Stomach (tissue), 9 donors: ENCODE data around the gene TSPAN15. TPM values are rescaled to one million over a fixed set of nuclear protein-coding genes. Genes with fewer than 3 reads are reported as not detected.

ENCODE experiments used
- DNase-seq, 2 donors: peaks; one replicate each; pipeline versions ENCODE4 v3.0.0 to v3.0.0-alpha.2; 2013 to 2019
- H3K27ac ChIP-seq, 5 donors: fragments of 200-600 bp in 4 of 5; sonication (generic) in 4 of 5; one replicate each; pipeline ENCODE4 v1.5.1; 2013 to 2019; ENCODE audit warnings: mild to moderate bottlenecking in 1 of 5, moderate library complexity in 1 of 5
- H3K27me3 ChIP-seq, 3 donors: fragments of 200-600 bp; sonication (generic); one replicate each; pipeline ENCODE4 v1.5.1; 2017 to 2019; ENCODE audit warnings: mixed run types in 1 of 3
- H3K36me3 ChIP-seq, 4 donors: fragments of 200-600 bp; sonication (generic); 1 replicate in 3 of 4; 2 replicates in 1 of 4; pipeline ENCODE4 v1.5.1; 2016 to 2019
- H3K4me1 ChIP-seq, 4 donors: fragments of 200-600 bp; sonication (generic); one replicate each; pipeline ENCODE4 v1.5.1; 2016 to 2019
- H3K4me3 ChIP-seq, 4 donors: fragments of 200-600 bp; sonication (generic) in 3 of 4; one replicate each; pipeline ENCODE4 v1.5.1; 2016 to 2019; ENCODE audit warnings: mild to moderate bottlenecking in 1 of 4
- H3K9me3 ChIP-seq, 4 donors: fragments of 200-600 bp; sonication (generic); one replicate each; pipeline ENCODE4 v1.5.1; 2016 to 2019
- CTCF ChIP-seq, 7 experiments: fragments of 450-650 bp in 4 of 7; fragments of 200-600 bp in 3 of 7; sonication (generic) in 3 of 7; IDR thresholded peaks; one replicate each; pipeline ENCODE4 v1.5.1; 2016 to 2019; ENCODE audit warnings: antibody characterized with exemption in 7 of 7, control low read depth in 2 of 7, mild to moderate bottlenecking in 1 of 7
- EP300 ChIP-seq: sonication (generic); formaldehyde crosslinking; IDR thresholded peaks from one replicate; pipeline ENCODE4 v1.6.1; 2017; ENCODE audit warnings: antibody characterized with exemption
- POLR2A ChIP-seq, 4 donors: fragments of 450-650 bp; IDR thresholded peaks; one replicate each; pipeline ENCODE4 v1.6.1; 2016; ENCODE audit warnings: antibody characterized with exemption in 4 of 4, control low read depth in 2 of 4, mild to moderate bottlenecking in 1 of 4, moderate library complexity in 1 of 4
- POLR2AphosphoS5 ChIP-seq, 3 donors: sonication (generic); formaldehyde crosslinking; IDR thresholded peaks; one replicate each; pipeline ENCODE4 v1.6.1; 2016; ENCODE audit warnings: antibody characterized with exemption in 3 of 3
- WGBS, 5 donors: extraction: QIAGEN DNeasy Blood & Tissue Kit in 3 of 5; methylation state at CpG; one replicate each; pipeline versions ENCODE4 v1.1.5 to v1.1.7; 2013 to 2018; 5-methylcytosine and 5-hydroxymethylcytosine counted together
- intact Hi-C: fragments of 100-400 bp; cut with DNase I; formaldehyde crosslinking; loops from one replicate; pipeline ENCODE4 v1.15.1; 2023; ENCODE audit warnings: low total_unique reads
- polyA plus RNA-seq, 3 donors: library from polyadenylated mRNA; stranded (reverse); fragments of 200-250 nt; gene quantifications; one replicate each; pipeline ENCODE4 v1.2.3, GENCODE V29; 2013
- total RNA-seq, 5 donors: library from RNA; depleted of rRNA; stranded (reverse); fragments of >200 nt; gene quantifications; one replicate each; pipeline versions ENCODE4 v1.1.0 to v1.2.3, GENCODE V29; 2014 to 2016
- donor health status: healthy with polysubstance abuse.
- donor health status: Bipolar disorder and iron deficiency.
- donor health status: healthy.

TSPAN15 gene
- total and polyA plus RNA-seq, 8 donors, result 23.5 to 153 (median 74.5) TPM

GRCh38 chr10:69406816-69407580 lies 44.3 kb upstream of the TSPAN15 start:
- Histone ChIP-seq H3K4me1 (peaks cover 19 to 71% (median 44%) of the 10 kb centered on the region in 4 donors), H3K4me3 (no peak overlapping the region), H3K27ac (peak overlapping the region in 4 of 5 donors; percentile 65 to 95 (median 90)), H3K27me3 (no peaks in the 10 kb centered on the region), H3K36me3 (peaks cover 8 to 40% (median 30%) of the 10 kb centered on the region in 4 donors), H3K9me3 (no peaks in the 10 kb centered on the region)
- TF ChIP-seq CTCF (IDR thresholded peaks at IDR 0.05) (no peak), POLR2AphosphoS5 (IDR thresholded peaks at IDR 0.05) (no peak), EP300 (no peak), POLR2A (IDR thresholded peaks at IDR 0.05) (no peak)
- intact Hi-C loops, result no loop called here
- 62 to 71% (median 70%) methylated on average over 5 to 6 of the region's 6 CpGs for WGBS, 5 donors
- no peak for DNase-seq

DNA sequence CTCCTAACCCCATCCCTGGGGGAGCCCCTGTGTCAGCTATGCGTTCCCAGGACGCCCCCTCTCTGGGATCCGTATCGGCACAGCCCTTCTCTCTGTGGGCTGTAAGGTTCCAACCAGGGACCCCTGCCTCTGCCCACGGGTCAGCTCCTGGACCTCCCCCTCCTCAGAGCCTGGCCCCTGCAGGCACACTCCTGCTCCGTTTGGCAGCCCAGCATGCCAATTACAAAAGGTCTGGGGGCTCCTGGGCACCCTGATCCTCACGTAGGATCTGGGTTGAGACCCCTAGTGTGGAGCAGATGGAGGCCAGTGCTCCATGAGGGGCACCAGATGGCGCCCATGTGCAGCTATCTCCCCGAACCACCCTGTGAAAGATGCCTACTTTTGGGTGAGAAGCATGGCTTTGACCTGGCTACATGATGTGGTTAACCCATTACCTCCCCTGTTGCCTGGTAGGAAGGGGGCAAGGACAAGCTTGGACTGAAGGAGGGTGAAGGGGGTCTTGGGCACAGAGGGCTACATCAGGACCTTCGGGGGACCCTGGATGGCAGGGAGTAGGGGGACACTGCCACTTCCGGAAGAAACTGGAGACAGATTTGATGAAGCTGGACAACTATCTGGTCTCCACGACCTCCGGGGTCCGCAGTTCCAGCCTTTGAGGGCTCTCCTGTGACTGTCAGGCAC lies 43.5 kb upstream of the TSPAN15 start:
- peak in 1 of 2 donors; percentile 65 for DNase-seq

GRCh38 chr10:69408318-69409175 lies 42.7 kb upstream of the TSPAN15 start:
- H3K27me3 ChIP-seq, result no peaks in the 10 kb centered on the region
- H3K4me1 ChIP-seq, result peaks cover 19 to 68% (median 44%) of the 10 kb centered on the region in 4 donors
- peaks cover 0 to 25% (median 18%) of the 10 kb centered on the region in 4 donors for H3K36me3 ChIP-seq
- WGBS, 5 donors, result 3 to 5% (median 4%) methylated on average over 34 to 58 of the region's 64 CpGs
- TF ChIP-seq POLR2AphosphoS5 (IDR thresholded peaks at IDR 0.05), result peak; percentile 80 to 89 (median 80)
- peak in 5 of 7 experiments; percentile 45 to 95 (median 73) for TF ChIP-seq CTCF (IDR thresholded peaks at IDR 0.05)
- TF ChIP-seq POLR2A (IDR thresholded peaks at IDR 0.05), result no peak
- TF ChIP-seq EP300, result no peak
- DNase-seq, result peak; percentile 97
- intact Hi-C loops, result no loop called here
- peak overlapping the region; percentile 26 to 41 (median 33) for H3K4me3 ChIP-seq
- peak overlapping the region; percentile 80 to 95 (median 92) for H3K27ac ChIP-seq
- H3K9me3 ChIP-seq, result no peaks in the 10 kb centered on the region

More for the DNA sequence above, 43.5 kb upstream of the TSPAN15 start:
- intact Hi-C loops, result no loop called here
- 68 to 75% (median 72%) methylated on average over 8 to 14 of the region's 14 CpGs for WGBS, 5 donors
- Histone ChIP-seq H3K27me3 (no peaks in the 10 kb centered on the region), H3K36me3 (peaks cover 4 to 32% (median 23%) of the 10 kb centered on the region in 4 donors), H3K9me3 (no peaks in the 10 kb centered on the region), H3K27ac (peak overlapping the region in 4 of 5 donors; percentile 85 to 95 (median 94)), H3K4me1 (peaks cover 19 to 68% (median 42%) of the 10 kb centered on the region in 4 donors), H3K4me3 (peak overlapping the region in 2 of 4 donors; percentile 5 to 17)
- TF ChIP-seq EP300, result no peak

GRCh38 chr10:69409176-69409495 lies 42.1 kb upstream of the TSPAN15 start:
- no peaks in the 10 kb centered on the region for H3K9me3 ChIP-seq
- TF ChIP-seq CTCF (IDR thresholded peaks at IDR 0.05) (no peak), POLR2A (IDR thresholded peaks at IDR 0.05) (no peak), POLR2AphosphoS5 (IDR thresholded peaks at IDR 0.05) (no peak), EP300 (no peak)
- H3K4me1 ChIP-seq, result peaks cover 19 to 63% (median 42%) of the 10 kb centered on the region in 4 donors
- intact Hi-C loops, result no loop called here
- H3K4me3 ChIP-seq, result peak overlapping the region; percentile 26 to 41 (median 33)
- no peak for DNase-seq
- H3K36me3 ChIP-seq, result peaks cover 0 to 19% (median 14%) of the 10 kb centered on the region in 4 donors
- H3K27me3 ChIP-seq, result no peaks in the 10 kb centered on the region
- WGBS, 5 donors, result 11 to 18% (median 15%) methylated on average over 7 of the region's 7 CpGs
- H3K27ac ChIP-seq, result peak overlapping the region; percentile 80 to 95 (median 92)
